NCI-H2081 (cell line): ENCODE results near the gene ZBTB6.

Source experiments
- DNase-seq, 2 experiments: peaks; one replicate each; lab custom pipeline; 2025; lab: John Stamatoyannopoulos, UW

The ZBTB6 gene

GRCh38 chr9:122912964-122913673 lies at the start of gene ZBTB6:
ZBTB6 (minus strand) TSS chr9:122913323; CDS start chr9:122912072, 1,251 bp downstream.
- peak; percentile 73 to 91 for DNase-seq

GRCh38 chr9:122961139-122961538 lies 48.0 kb upstream of the ZBTB6 start:
- no peak for DNase-seq

GRCh38 chr9:122955961-122956360 lies 42.8 kb upstream of the ZBTB6 start:
- no peak for DNase-seq

- DNase-seq, result no peak
Measured at GRCh38 chr9:122954253-122954691, 41.1 kb upstream of the ZBTB6 start.

- DNase-seq, result no peak
Measured at GRCh38 chr9:122951056-122951455, 37.9 kb upstream of the ZBTB6 start.

GRCh38 chr9:122950263-122950662 lies 37.1 kb upstream of the ZBTB6 start:
- DNase-seq, result no peak

- DNase-seq, result no peak
Measured at GRCh38 chr9:122949696-122950095, 36.6 kb upstream of the ZBTB6 start.

GRCh38 chr9:122948313-122948712 lies 35.2 kb upstream of the ZBTB6 start:
- no peak for DNase-seq

- DNase-seq, result peak in 1 of 2 experiments; percentile 10
Measured at GRCh38 chr9:122946461-122947005, 33.4 kb upstream of the ZBTB6 start.

- DNase-seq, result no peak
Measured at GRCh38 chr9:122944960-122945888, 32.1 kb upstream of the ZBTB6 start.

- DNase-seq, result no peak
Measured at GRCh38 chr9:122941582-122942234, 28.6 kb upstream of the ZBTB6 start.

- DNase-seq, result peak; percentile 98
Measured at GRCh38 chr9:122940749-122941581, 27.8 kb upstream of the ZBTB6 start, which contains the start of gene RABGAP1. RABGAP1 (plus strand) TSS chr9:122941020; CDS start chr9:122957060, 16,040 bp downstream.

- DNase-seq, result no peak
Measured at GRCh38 chr9:122940454-122940748, 27.3 kb upstream of the ZBTB6 start.

GRCh38 chr9:122939601-122940000 lies 26.5 kb upstream of the ZBTB6 start:
- no peak for DNase-seq

- no peak for DNase-seq
Measured at GRCh38 chr9:122936883-122937282, 23.8 kb upstream of the ZBTB6 start.

- DNase-seq, result no peak
Measured at GRCh38 chr9:122936464-122936863, 23.3 kb upstream of the ZBTB6 start.

- peak; percentile 89 to 94 for DNase-seq
Measured at GRCh38 chr9:122931226-122932121, 18.4 kb upstream of the ZBTB6 start, which contains the start of gene ZBTB26. ZBTB26 (minus strand) TSS chr9:122931512; CDS start chr9:122919934, 11,578 bp downstream.

GRCh38 chr9:122930541-122931225 lies 17.6 kb upstream of the ZBTB6 start:
- DNase-seq, result no peak

- DNase-seq, result no peak
Measured at GRCh38 chr9:122929796-122930354, 16.8 kb upstream of the ZBTB6 start.
